ENCODE measurements around the gene SCAMP3. TPM values are rescaled to one million over a fixed set of nuclear protein-coding genes. Genes with fewer than 3 reads are reported as not detected.

The SCAMP3 gene
- total RNA-seq, 1 donor from 2014 or later: 68.9 TPM

DNA sequence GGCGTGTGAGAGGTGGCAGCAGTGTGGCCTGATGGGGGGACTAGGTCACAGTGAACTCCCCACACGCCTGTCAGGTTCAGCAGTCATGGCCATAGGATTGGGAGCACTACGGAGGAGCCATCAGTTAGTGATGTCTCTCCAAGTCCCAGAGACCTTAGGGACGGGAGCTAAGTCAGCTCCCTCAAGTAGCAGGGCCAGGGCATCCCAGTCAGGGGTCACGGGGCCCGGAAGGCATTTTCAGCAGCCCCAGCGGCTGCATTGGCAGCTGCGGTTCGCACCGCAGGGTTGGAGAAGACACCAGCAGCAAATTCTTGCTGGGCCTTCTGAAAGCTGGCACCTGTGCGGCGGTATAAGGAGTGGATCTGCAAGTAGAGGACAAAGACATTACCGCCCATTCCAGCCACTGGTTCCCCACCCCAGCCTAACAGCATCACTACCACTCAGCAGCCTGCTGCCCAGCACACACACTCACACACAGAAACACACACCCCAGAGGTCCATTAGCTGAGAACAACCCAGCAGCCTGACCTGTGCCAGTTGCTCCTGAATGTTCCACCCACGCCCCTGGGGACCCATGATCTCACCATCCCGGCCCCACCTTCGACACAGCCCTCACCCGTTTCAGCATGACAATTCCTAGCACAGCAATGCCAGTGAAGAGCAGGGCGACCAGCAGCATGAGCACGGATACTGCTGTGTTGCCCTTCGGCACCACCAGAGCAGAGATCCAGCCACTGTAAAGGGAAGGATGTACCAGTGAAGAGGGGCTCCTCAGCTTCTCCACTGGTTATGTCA, 5.9 kb downstream of the SCAMP3 start:
- TF ChIP-seq, protein P1, sequence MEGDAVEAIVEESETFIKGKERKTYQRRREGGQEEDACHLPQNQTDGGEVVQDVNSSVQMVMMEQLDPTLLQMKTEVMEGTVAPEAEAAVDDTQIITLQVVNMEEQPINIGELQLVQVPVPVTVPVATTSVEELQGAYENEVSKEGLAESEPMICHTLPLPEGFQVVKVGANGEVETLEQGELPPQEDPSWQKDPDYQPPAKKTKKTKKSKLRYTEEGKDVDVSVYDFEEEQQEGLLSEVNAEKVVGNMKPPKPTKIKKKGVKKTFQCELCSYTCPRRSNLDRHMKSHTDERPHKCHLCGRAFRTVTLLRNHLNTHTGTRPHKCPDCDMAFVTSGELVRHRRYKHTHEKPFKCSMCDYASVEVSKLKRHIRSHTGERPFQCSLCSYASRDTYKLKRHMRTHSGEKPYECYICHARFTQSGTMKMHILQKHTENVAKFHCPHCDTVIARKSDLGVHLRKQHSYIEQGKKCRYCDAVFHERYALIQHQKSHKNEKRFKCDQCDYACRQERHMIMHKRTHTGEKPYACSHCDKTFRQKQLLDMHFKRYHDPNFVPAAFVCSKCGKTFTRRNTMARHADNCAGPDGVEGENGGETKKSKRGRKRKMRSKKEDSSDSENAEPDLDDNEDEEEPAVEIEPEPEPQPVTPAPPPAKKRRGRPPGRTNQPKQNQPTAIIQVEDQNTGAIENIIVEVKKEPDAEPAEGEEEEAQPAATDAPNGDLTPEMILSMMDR (conservative IDR thresholded peaks at IDR 0.05): no peak
- Mint-ChIP-seq H3K27ac (ENCODE audit: unreplicated experiment) (peak overlapping the region; percentile 14), H3K4me1 (peaks cover 54% of the 10 kb centered on the region), H3K27me3 (ENCODE audit: low read depth) (no peaks in the 10 kb centered on the region), H3K9me3 (no peaks in the 10 kb centered on the region), H3K36me3 (ENCODE audit: low read depth) (peaks cover 9% of the 10 kb centered on the region), H3K4me3 (peak overlapping the region; percentile 87)
- no peak for DNase-seq (ENCODE audit: low read depth, low spot score)

DNA sequence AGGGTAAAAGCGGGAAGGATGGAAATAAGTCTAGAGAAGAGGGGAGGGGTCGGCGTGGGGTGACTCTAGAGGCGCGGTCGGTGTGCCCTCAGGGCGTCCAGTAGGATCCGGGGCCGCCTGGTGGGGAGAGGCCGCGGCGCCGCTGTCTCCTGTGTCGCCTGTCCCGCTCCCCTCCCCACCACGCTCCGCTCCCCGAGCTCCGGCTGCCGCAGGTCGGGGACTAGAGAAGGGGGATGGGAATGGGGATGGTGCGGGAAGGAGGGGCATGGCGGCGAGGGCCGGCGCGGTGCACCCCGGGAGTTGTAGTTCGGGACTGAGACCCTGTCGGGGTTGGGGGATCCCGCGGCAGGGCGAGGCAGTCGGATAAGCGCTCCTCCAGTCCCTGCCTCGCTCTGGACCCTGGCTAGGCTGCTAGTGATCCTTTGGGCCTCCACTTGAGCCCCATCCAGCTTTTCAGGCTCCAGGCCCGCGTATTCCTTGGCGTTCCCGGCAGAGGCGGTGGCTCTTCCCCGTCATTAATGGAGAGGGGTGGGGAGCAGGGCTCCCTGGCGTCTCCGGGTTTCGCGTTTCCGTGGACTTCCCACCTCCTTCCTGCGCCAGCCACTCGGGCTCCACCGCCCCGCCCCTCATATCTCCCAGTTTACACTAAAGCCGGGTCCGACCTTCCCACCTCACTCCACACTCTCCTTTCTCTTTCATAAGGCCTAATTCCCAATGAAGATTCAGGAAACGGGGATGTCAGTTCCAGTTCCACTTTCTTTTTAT, 6.7 kb downstream of the SCAMP3 start, which contains the start of gene ENTREP3:
Gene ENTREP3 (minus strand): TSS at position 241 of the 765 bp plus-strand sequence. CDS start 606 bp downstream, outside the sequence.
- Mint-ChIP-seq H3K27ac (ENCODE audit: unreplicated experiment) (peak within 1 kb of the TSS; percentile 85), H3K4me1 (peaks cover 53% of the 10 kb centered on the region), H3K27me3 (ENCODE audit: low read depth) (no peaks in the 10 kb centered on the region), H3K9me3 (no peaks in the 10 kb centered on the region), H3K36me3 (ENCODE audit: low read depth) (peaks cover 9% of the 10 kb centered on the region), H3K4me3 (peak within 1 kb of the TSS; percentile 88)
- TF ChIP-seq, protein P1 (conservative IDR thresholded peaks at IDR 0.05): peak; percentile 50
- peak; percentile 86 for DNase-seq (ENCODE audit: low read depth, low spot score)

DNA sequence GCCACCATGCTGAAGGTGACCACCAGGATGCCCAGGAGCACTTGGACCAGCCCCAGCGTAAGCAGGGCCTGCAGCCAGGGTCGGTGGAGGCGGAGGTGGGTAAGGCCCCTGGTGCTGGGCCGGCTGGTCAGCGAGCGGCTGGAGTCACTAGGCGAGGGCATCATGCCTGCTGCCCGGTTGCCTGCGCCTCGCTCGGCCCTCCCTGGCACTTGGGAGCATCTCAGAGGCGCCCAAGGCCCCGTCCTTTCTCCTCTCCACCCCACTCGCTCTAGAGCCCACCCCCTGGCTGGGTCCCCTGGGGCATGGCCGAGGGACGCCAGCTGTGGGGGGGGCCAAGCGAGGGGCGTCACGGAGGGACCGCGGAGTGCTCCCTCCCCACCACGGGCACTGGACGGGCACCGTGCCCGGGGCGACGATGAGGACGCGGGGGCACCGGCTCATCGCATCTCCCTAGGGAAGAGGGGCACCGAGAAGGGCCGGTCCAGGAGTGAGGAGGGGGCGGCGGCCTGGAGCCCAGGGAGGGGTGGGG, 7.4 kb downstream of the SCAMP3 start:
- Mint-ChIP-seq H3K4me3 (peak overlapping the region; percentile 88), H3K9me3 (no peaks in the 10 kb centered on the region), H3K27ac (ENCODE audit: unreplicated experiment) (no peak overlapping the region), H3K36me3 (ENCODE audit: low read depth) (peaks cover 6% of the 10 kb centered on the region), H3K27me3 (ENCODE audit: low read depth) (no peaks in the 10 kb centered on the region), H3K4me1 (peaks cover 50% of the 10 kb centered on the region)
- no peak for DNase-seq (ENCODE audit: low read depth, low spot score)
- TF ChIP-seq, protein P1 (conservative IDR thresholded peaks at IDR 0.05): no peak

DNA sequence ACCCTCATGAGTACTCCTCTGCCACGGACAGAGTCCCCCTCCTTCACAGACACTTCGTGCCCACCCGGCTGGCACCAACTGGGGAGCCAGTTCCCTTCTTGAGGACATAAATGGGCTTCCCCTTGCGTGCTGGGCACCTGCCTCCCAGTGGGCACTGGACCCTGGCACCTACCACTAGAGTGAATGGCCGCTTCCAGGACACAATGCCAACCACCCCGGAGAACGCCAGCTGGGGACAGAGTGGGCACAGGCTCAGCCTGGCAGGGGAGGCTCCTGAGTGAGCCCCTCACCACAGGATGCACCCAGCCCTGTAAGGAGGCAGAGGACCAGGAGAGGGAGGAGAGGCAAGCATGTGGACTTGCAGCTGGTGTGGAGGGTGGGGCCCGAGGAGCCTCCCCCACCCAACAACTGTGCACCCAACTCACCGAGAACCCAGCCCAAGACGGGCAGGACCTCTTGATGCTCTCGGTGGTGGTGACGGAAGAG, 7.9 kb downstream of the SCAMP3 start:
- H3K4me1 Mint-ChIP-seq: peaks cover 50% of the 10 kb centered on the region
- H3K27ac Mint-ChIP-seq (ENCODE audit: unreplicated experiment): peak overlapping the region; percentile 85
- DNase-seq (ENCODE audit: low read depth, low spot score): no peak
- TF ChIP-seq, protein P1 (conservative IDR thresholded peaks at IDR 0.05): no peak
- H3K4me3 Mint-ChIP-seq: peak overlapping the region; percentile 88
- H3K9me3 Mint-ChIP-seq: no peaks in the 10 kb centered on the region
- peaks cover 6% of the 10 kb centered on the region for H3K36me3 Mint-ChIP-seq (ENCODE audit: low read depth)
- H3K27me3 Mint-ChIP-seq (ENCODE audit: low read depth): no peaks in the 10 kb centered on the region

DNA sequence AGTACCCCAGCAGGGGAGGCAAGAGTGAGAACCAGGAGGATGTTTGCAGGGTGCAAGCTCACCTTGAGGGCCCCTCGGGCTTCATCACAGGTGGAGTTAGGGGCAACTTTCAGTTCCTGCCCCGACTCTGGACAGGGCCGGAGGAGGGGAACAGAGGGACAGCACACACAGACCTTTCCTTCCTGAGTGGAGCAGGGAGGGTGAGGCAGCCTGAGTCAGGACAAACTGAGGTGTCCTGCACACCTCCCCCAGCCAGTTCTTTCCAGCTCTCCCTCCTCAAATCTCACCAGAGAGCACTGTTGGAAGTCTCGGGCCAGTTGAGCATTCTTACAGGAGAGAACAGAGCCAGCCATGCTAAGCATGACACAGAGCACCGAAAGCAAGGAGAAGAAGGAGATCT, 8.4 kb downstream of the SCAMP3 start:
- peak overlapping the region; percentile 93 for H3K27ac Mint-ChIP-seq (ENCODE audit: unreplicated experiment)
- DNase-seq (ENCODE audit: low read depth, low spot score): no peak
- peaks cover 50% of the 10 kb centered on the region for H3K4me1 Mint-ChIP-seq
- no peaks in the 10 kb centered on the region for H3K9me3 Mint-ChIP-seq
- TF ChIP-seq, protein P1 (conservative IDR thresholded peaks at IDR 0.05): no peak
- no peaks in the 10 kb centered on the region for H3K27me3 Mint-ChIP-seq (ENCODE audit: low read depth)
- peak overlapping the region; percentile 88 for H3K4me3 Mint-ChIP-seq
- peaks cover 6% of the 10 kb centered on the region for H3K36me3 Mint-ChIP-seq (ENCODE audit: low read depth)

All from neural crest cell (in vitro differentiated cells).